GM10266 (cell line): Measurements from ENCODE around the gene CERT1.

ENCODE experiments used
- DNase-seq: peaks from one replicate; pipeline ENCODE4 v3.0.0; 2012; ENCODE audit errors: extremely low spot score
- CTCF ChIP-seq: IDR thresholded peaks from 2 replicates; pipeline ENCODE4 v1.5.1; 2012; ENCODE audit warnings: mild to moderate bottlenecking, low read depth; ENCODE audit not compliant: control insufficient read depth, insufficient read depth; ENCODE audit errors: missing control alignments

CERT1 gene

GRCh38 chr5:75550597-75550996 lies 39.2 kb upstream of the CERT1 start:
- TF ChIP-seq CTCF = no peak

GRCh38 chr5:75547812-75548211 lies 36.4 kb upstream of the CERT1 start:
- DNase-seq = no peak
- TF ChIP-seq CTCF = no peak

More at GRCh38 chr5:75550597-75550996, 39.2 kb upstream of the CERT1 start:
- no peak for DNase-seq

- no peak for TF ChIP-seq CTCF
- DNase-seq = no peak
Observed at GRCh38 chr5:75546830-75547229, 35.4 kb upstream of the CERT1 start.

GRCh38 chr5:75545131-75545530 lies 33.7 kb upstream of the CERT1 start:
- no peak for TF ChIP-seq CTCF
- no peak for DNase-seq

- no peak for DNase-seq
- TF ChIP-seq CTCF = no peak
Observed at GRCh38 chr5:75538211-75538610, 26.8 kb upstream of the CERT1 start.

GRCh38 chr5:75536694-75537360 lies 25.4 kb upstream of the CERT1 start:
- TF ChIP-seq CTCF = no peak
- DNase-seq = no peak

- no peak for TF ChIP-seq CTCF
Observed at GRCh38 chr5:75536147-75536546, 24.7 kb upstream of the CERT1 start.

More at GRCh38 chr5:75536147-75536546, 24.7 kb upstream of the CERT1 start:
- no peak for DNase-seq
